ENCODE data around the gene STXBP4. TPM values are rescaled to one million over a fixed set of nuclear protein-coding genes. Genes with fewer than 3 reads are reported as not detected.

STXBP4 gene
- total and polyA plus RNA-seq, 7 experiments from 2014 or later, result 3.2 to 12.1 (median 8.6) TPM

- DNase-seq, result no peak
- H3K27ac Mint-ChIP-seq, result no peak overlapping the region
- peaks cover 0 to 27% (median 14%) of the 10 kb centered on the region in 5 donors for H3K36me3 Mint-ChIP-seq
These were observed 208.7 kb downstream of the STXBP4 start for GRCh38 chr17:55177159-55177854.

GRCh38 chr17:55177855-55178217, 209.3 kb downstream of the STXBP4 start:
- POLR2A ChIA-PET, result no interaction called here
- intact Hi-C loops (cut with micrococcal nuclease), result no loop called here
- H3K4me3 Mint-ChIP-seq, result no peak overlapping the region

More at GRCh38 chr17:55177159-55177854, 208.7 kb downstream of the STXBP4 start:
- peaks cover 0 to 3% (median 0%) of the 10 kb centered on the region in 3 experiments for H3K9me3 ChIP-seq (ENCODE audit: control insufficient read depth in 2 of 3, low read length in 3 of 3)
- Mint-ChIP-seq H3K9me3 (peaks cover 0 to 29% (median 18%) of the 10 kb centered on the region in 11 donors), H3K4me3 (no peak overlapping the region), H3K4me1 (no peaks in the 10 kb centered on the region), H3K27me3 (peaks cover 0 to 4% (median 0%) of the 10 kb centered on the region in 5 donors)
- no peaks in the 10 kb centered on the region for H3K4me1 ChIP-seq (ENCODE audit: control insufficient read depth in 2 of 2, insufficient read depth in 2 of 2, low read length in 2 of 2)
- no peak for ATAC-seq
- no peaks in the 10 kb centered on the region for H3K36me3 ChIP-seq (ENCODE audit: control insufficient read depth in 2 of 3, insufficient read depth in 3 of 3, low read length in 3 of 3)
- H3K4me3 ChIP-seq (ENCODE audit: low read length), result no peak overlapping the region
- ChIA-PET POLR2A (no interaction called here), CTCF (no interaction called here)
- no peak overlapping the region for H3K27ac ChIP-seq (ENCODE audit: low read depth, low read length)
- intact Hi-C loops (cut with micrococcal nuclease), result no loop called here
- H3K27me3 ChIP-seq (ENCODE audit: control insufficient read depth in 2 of 2, insufficient read depth in 2 of 2, low read length in 2 of 2), result no peaks in the 10 kb centered on the region

GRCh38 chr17:55186937-55187770, 218.6 kb downstream of the STXBP4 start:
- H3K36me3 ChIP-seq (ENCODE audit: control insufficient read depth in 2 of 3, insufficient read depth in 3 of 3, low read length in 3 of 3), result no peaks in the 10 kb centered on the region
- peaks cover 0 to 12% (median 5%) of the 10 kb centered on the region in 5 donors for H3K27me3 Mint-ChIP-seq
- no peaks in the 10 kb centered on the region for H3K4me1 Mint-ChIP-seq
- H3K27ac Mint-ChIP-seq, result no peak overlapping the region
- no peaks in the 10 kb centered on the region for H3K4me1 ChIP-seq (ENCODE audit: control insufficient read depth in 2 of 2, insufficient read depth in 2 of 2, low read length in 2 of 2)
- intact Hi-C loops (cut with micrococcal nuclease), result no loop called here
- no peak overlapping the region for H3K27ac ChIP-seq (ENCODE audit: low read depth, low read length)
- POLR2A ChIA-PET, result no interaction called here
- DNase-seq (no peak), ATAC-seq (no peak)
- peaks cover 0 to 6% (median 0%) of the 10 kb centered on the region in 5 donors for H3K36me3 Mint-ChIP-seq
- no peaks in the 10 kb centered on the region for H3K27me3 ChIP-seq (ENCODE audit: control insufficient read depth in 2 of 2, insufficient read depth in 2 of 2, low read length in 2 of 2)
- no peaks in the 10 kb centered on the region for H3K9me3 ChIP-seq (ENCODE audit: control insufficient read depth in 2 of 3, low read length in 3 of 3)
- H3K9me3 Mint-ChIP-seq, result peaks cover 0 to 7% (median 3%) of the 10 kb centered on the region in 11 donors
- no peak overlapping the region for H3K4me3 ChIP-seq (ENCODE audit: low read length)
- H3K4me3 Mint-ChIP-seq, result no peak overlapping the region
- CTCF ChIA-PET, result no interaction called here

More at GRCh38 chr17:55177855-55178217, 209.3 kb downstream of the STXBP4 start:
- Mint-ChIP-seq H3K27me3 (peaks cover 0 to 6% (median 0%) of the 10 kb centered on the region in 5 donors), H3K4me1 (no peaks in the 10 kb centered on the region), H3K36me3 (peaks cover 0 to 31% (median 17%) of the 10 kb centered on the region in 5 donors), H3K27ac (no peak overlapping the region), H3K9me3 (peaks cover 0 to 34% (median 20%) of the 10 kb centered on the region in 11 donors)
- Histone ChIP-seq H3K36me3 (ENCODE audit: control insufficient read depth in 2 of 3, insufficient read depth in 3 of 3, low read length in 3 of 3) (no peaks in the 10 kb centered on the region), H3K4me1 (ENCODE audit: control insufficient read depth in 2 of 2, insufficient read depth in 2 of 2, low read length in 2 of 2) (no peaks in the 10 kb centered on the region), H3K4me3 (ENCODE audit: low read length) (no peak overlapping the region), H3K27me3 (ENCODE audit: control insufficient read depth in 2 of 2, insufficient read depth in 2 of 2, low read length in 2 of 2) (no peaks in the 10 kb centered on the region), H3K9me3 (ENCODE audit: control insufficient read depth in 2 of 3, low read length in 3 of 3) (peaks cover 0 to under 1% (median 0%) of the 10 kb centered on the region in 3 experiments), H3K27ac (ENCODE audit: low read depth, low read length) (no peak overlapping the region)
- DNase-seq (no peak), ATAC-seq (no peak)
- CTCF ChIA-PET, result no interaction called here

GRCh38 chr17:55190748-55191147, 222.2 kb downstream of the STXBP4 start:
- Histone ChIP-seq H3K27ac (ENCODE audit: low read depth, low read length) (no peak overlapping the region), H3K4me1 (ENCODE audit: control insufficient read depth in 2 of 2, insufficient read depth in 2 of 2, low read length in 2 of 2) (no peaks in the 10 kb centered on the region), H3K9me3 (ENCODE audit: control insufficient read depth in 2 of 3, low read length in 3 of 3) (no peaks in the 10 kb centered on the region), H3K36me3 (ENCODE audit: control insufficient read depth in 2 of 3, insufficient read depth in 3 of 3, low read length in 3 of 3) (no peaks in the 10 kb centered on the region), H3K27me3 (ENCODE audit: control insufficient read depth in 2 of 2, insufficient read depth in 2 of 2, low read length in 2 of 2) (no peaks in the 10 kb centered on the region), H3K4me3 (ENCODE audit: low read length) (no peak overlapping the region)
- ChIA-PET CTCF (no interaction called here), POLR2A (no interaction called here)
- Mint-ChIP-seq H3K4me1 (no peaks in the 10 kb centered on the region), H3K9me3 (no peaks in the 10 kb centered on the region), H3K4me3 (no peak overlapping the region), H3K27me3 (peaks cover 0 to 15% (median 6%) of the 10 kb centered on the region in 5 donors), H3K36me3 (no peaks in the 10 kb centered on the region), H3K27ac (no peak overlapping the region)
- ATAC-seq, result no peak
- DNase-seq, result no peak
- intact Hi-C loops (cut with micrococcal nuclease), result no loop called here

- intact Hi-C loops (cut with micrococcal nuclease), result no loop called here
These were observed 230.3 kb downstream of the STXBP4 start for GRCh38 chr17:55198690-55199370.

GRCh38 chr17:55200904-55201303, 232.3 kb downstream of the STXBP4 start:
- no peak overlapping the region for H3K27ac Mint-ChIP-seq
- no peak overlapping the region for H3K27ac ChIP-seq (ENCODE audit: low read depth, low read length)
- DNase-seq (no peak), ATAC-seq (no peak)
- H3K4me1 ChIP-seq (ENCODE audit: control insufficient read depth in 2 of 2, insufficient read depth in 2 of 2, low read length in 2 of 2), result no peaks in the 10 kb centered on the region
- peaks cover 24 to 55% (median 28%) of the 10 kb centered on the region in 5 donors for H3K27me3 Mint-ChIP-seq
- ChIA-PET POLR2A (no interaction called here), CTCF (no interaction called here)
- H3K4me3 Mint-ChIP-seq, result no peak overlapping the region
- H3K36me3 ChIP-seq (ENCODE audit: control insufficient read depth in 2 of 3, insufficient read depth in 3 of 3, low read length in 3 of 3), result no peaks in the 10 kb centered on the region
- H3K9me3 ChIP-seq (ENCODE audit: control insufficient read depth in 2 of 3, low read length in 3 of 3), result no peaks in the 10 kb centered on the region
- no peaks in the 10 kb centered on the region for H3K36me3 Mint-ChIP-seq
- intact Hi-C loops (cut with micrococcal nuclease), result no loop called here
- peaks cover 0 to 13% (median 3%) of the 10 kb centered on the region in 11 donors for H3K9me3 Mint-ChIP-seq
- H3K4me3 ChIP-seq (ENCODE audit: low read length), result no peak overlapping the region
- no peaks in the 10 kb centered on the region for H3K4me1 Mint-ChIP-seq
- no peaks in the 10 kb centered on the region for H3K27me3 ChIP-seq (ENCODE audit: control insufficient read depth in 2 of 2, insufficient read depth in 2 of 2, low read length in 2 of 2)

More at GRCh38 chr17:55198690-55199370, 230.3 kb downstream of the STXBP4 start:
- H3K4me1 Mint-ChIP-seq, result no peaks in the 10 kb centered on the region
- POLR2A ChIA-PET, result no interaction called here
- H3K27ac Mint-ChIP-seq, result no peak overlapping the region
- Histone ChIP-seq H3K27ac (ENCODE audit: low read depth, low read length) (no peak overlapping the region), H3K27me3 (ENCODE audit: control insufficient read depth in 2 of 2, insufficient read depth in 2 of 2, low read length in 2 of 2) (no peaks in the 10 kb centered on the region), H3K4me1 (ENCODE audit: control insufficient read depth in 2 of 2, insufficient read depth in 2 of 2, low read length in 2 of 2) (no peaks in the 10 kb centered on the region), H3K9me3 (ENCODE audit: control insufficient read depth in 2 of 3, low read length in 3 of 3) (no peaks in the 10 kb centered on the region), H3K36me3 (ENCODE audit: control insufficient read depth in 2 of 3, insufficient read depth in 3 of 3, low read length in 3 of 3) (no peaks in the 10 kb centered on the region), H3K4me3 (ENCODE audit: low read length) (no peak overlapping the region)
- peaks cover 0 to 6% (median 0%) of the 10 kb centered on the region in 11 donors for H3K9me3 Mint-ChIP-seq
- no peak overlapping the region for H3K4me3 Mint-ChIP-seq
- H3K27me3 Mint-ChIP-seq, result peaks cover 23 to 43% (median 25%) of the 10 kb centered on the region in 5 donors
- no peaks in the 10 kb centered on the region for H3K36me3 Mint-ChIP-seq
- CTCF ChIA-PET, result no interaction called here
- no peak for DNase-seq
- ATAC-seq, result no peak
